Activated T-helper 2 cell treated with anti-CD3 and anti-CD28 coated beads, Interferon-gamma antibody, Interleukin-2, Interleukin-4, amounts not matched to agents 10 μg/mL and 5 μg/mL and 100 μg/mL, durations not matched to agents 14 hours and 24 hours and 36 hours (primary cell): ENCODE measurements around the gene PTPRU. TPM values are rescaled to one million over a fixed set of nuclear protein-coding genes. Genes with fewer than 3 reads are reported as not detected.

Source experiments
- DNase-seq: peaks from one replicate; pipeline ENCODE4 v3.0.0; 2021; ENCODE audit warnings: low spot score
- H3K27ac Mint-ChIP-seq: one replicate; pipeline ENCODE4 v1.8.0; 2021; ENCODE audit warnings: mixed read lengths
- H3K27me3 Mint-ChIP-seq: one replicate; pipeline ENCODE4 v1.8.0; 2021; ENCODE audit warnings: low read depth, mixed read lengths
- H3K36me3 Mint-ChIP-seq: one replicate; pipeline ENCODE4 v1.8.0; 2021; ENCODE audit warnings: low read depth, mixed read lengths
- H3K4me1 Mint-ChIP-seq: one replicate; pipeline ENCODE4 v1.8.0; 2021; ENCODE audit warnings: low read depth, mixed read lengths
- H3K4me3 Mint-ChIP-seq: one replicate; pipeline ENCODE4 v1.8.0; 2021; ENCODE audit warnings: low read depth, mild to moderate bottlenecking, moderate library complexity, mixed read lengths
- H3K9me3 Mint-ChIP-seq: one replicate; pipeline ENCODE4 v1.8.0; 2021; ENCODE audit warnings: mixed read lengths
- intact Hi-C: fragments of 100-400 bp; cut with micrococcal nuclease; formaldehyde crosslinking; loops from one replicate; pipeline ENCODE4 v1.15.1; 2023
- total RNA-seq: library from RNA; stranded (reverse); gene quantifications from 2 replicates; pipeline ENCODE4 v1.2.3, GENCODE V29; 2022

The PTPRU gene
- total RNA-seq, 1 donor from 2014 or later: 0.30 TPM

DNA sequence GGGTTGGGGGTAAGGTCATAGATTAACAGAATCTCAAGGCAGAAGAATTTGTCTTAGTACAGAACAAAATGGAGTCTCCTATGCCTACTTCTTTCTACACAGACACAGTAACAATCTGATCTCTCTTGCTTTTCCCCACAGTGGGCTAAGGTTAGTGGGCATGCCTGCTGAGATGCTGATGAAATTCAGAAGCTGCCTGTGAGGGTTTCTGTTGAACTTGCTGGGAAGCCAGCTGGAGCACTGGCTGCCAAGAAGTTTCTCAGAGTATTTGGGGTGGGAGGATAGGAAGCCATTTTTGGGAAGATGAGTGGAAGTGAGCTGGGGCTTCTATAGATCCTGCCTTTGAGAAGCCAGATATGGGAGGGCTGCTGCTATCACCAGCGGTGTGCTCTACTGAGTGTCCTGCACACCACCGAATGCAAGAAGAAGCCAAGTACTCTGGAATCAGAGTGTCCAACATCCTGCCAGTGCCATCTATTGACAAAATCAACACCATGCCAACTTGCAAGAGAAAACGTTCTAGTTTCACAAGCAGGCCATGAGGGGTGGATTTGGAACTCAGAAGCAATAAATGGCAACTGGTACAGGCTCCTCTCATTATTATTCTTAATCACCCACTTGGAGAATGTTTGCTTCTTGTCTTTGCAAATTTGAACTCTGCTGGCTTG is 102.7 kb downstream of the PTPRU start:
- Mint-ChIP-seq H3K9me3 (no peaks in the 10 kb centered on the region), H3K36me3 (no peaks in the 10 kb centered on the region), H3K4me3 (no peak overlapping the region), H3K27me3 (peaks cover 16% of the 10 kb centered on the region), H3K4me1 (no peaks in the 10 kb centered on the region), H3K27ac (no peak overlapping the region)
- intact Hi-C loops: no loop called here
- no peak for DNase-seq

DNA sequence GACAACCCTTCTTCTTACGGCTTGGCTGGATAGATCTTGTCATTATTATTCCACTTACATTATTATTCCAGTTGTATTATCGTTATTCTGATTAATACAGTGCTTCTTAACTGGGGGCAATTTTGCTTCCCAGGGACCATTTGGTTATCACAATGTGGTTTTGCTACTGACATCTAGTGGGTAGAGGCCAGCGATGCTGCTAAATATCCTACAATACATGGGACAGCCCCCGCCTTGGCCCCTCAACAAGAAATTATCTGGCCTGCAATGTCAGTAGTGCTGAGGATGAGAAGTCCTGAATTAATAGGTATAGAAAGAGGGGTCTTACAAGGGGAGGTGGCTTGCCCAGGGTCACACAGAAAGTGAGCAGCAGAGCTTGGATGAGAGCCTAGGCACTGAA is 105.6 kb downstream of the PTPRU start:
- Mint-ChIP-seq H3K27me3 (peaks cover 16% of the 10 kb centered on the region), H3K4me3 (no peak overlapping the region), H3K36me3 (no peaks in the 10 kb centered on the region), H3K27ac (no peak overlapping the region), H3K9me3 (no peaks in the 10 kb centered on the region), H3K4me1 (no peaks in the 10 kb centered on the region)
- no peak for DNase-seq
- intact Hi-C loops: no loop called here

DNA sequence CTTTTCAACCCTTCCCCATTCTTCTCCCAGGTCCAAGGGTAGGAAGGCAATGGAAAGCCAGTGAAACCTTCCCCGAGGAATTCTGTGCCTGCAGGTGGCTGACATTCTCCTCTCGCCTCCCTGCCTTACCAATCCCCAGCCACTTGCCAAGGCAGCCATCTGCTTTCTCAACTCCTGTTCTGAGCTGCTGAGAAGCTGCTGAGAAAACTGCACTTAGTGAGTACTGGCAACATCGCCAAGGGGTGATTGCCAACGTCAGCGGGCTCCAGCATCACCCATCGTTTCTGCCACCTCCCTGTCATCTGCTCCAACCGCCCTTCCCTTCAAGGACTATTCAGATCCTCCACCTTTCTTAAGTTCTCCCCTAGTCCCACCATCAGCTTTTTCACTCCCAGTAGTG is 106.0 kb downstream of the PTPRU start:
- Mint-ChIP-seq H3K4me1 (no peaks in the 10 kb centered on the region), H3K4me3 (no peak overlapping the region), H3K9me3 (no peaks in the 10 kb centered on the region), H3K36me3 (no peaks in the 10 kb centered on the region), H3K27ac (no peak overlapping the region), H3K27me3 (peaks cover 16% of the 10 kb centered on the region)
- DNase-seq: no peak
- intact Hi-C loops: no loop called here

DNA sequence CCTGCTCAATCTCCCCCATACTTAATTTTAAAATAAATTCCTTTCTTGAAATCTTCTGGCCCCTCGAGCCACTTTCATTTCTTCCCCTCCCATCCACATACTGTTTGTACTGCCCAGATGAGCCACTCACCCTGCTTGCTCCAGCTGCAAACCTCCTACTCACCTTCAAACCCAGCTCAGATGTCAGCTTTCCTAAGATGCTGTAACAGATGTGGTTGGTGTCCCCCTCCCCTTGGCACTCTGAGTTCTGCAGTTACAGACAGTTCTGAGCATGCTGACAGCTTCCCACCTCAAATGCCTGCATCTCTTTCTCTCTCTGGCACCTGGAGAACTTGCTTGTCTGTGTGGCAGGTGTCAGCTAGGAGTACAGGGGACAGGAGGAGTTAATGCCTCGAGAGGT is 106.7 kb downstream of the PTPRU start:
- H3K9me3 Mint-ChIP-seq: no peaks in the 10 kb centered on the region
- DNase-seq: no peak
- no peaks in the 10 kb centered on the region for H3K36me3 Mint-ChIP-seq
- peaks cover 16% of the 10 kb centered on the region for H3K27me3 Mint-ChIP-seq
- no peaks in the 10 kb centered on the region for H3K4me1 Mint-ChIP-seq
- no peak overlapping the region for H3K27ac Mint-ChIP-seq
- intact Hi-C loops: no loop called here
- H3K4me3 Mint-ChIP-seq: no peak overlapping the region

DNA sequence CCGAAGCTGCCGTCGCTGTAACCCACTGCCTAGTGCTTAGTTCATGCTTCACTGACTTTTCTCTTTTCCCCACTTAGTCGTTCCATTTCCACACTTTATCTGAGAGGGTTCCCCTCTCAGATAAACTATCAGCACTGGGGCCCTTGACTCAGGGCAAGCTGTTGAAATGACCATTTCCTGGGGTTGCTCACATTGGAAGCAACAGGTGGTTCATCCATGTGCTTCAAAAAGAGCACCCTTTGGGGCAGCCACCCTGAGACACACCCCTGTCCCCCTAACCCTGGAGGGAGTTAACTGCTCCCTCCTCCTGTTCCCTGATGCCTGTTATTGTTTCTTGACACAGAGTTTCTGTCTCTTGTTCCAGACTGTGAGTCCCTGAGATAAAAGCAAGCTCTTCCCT is 107.2 kb downstream of the PTPRU start:
- Mint-ChIP-seq H3K27ac (no peak overlapping the region), H3K36me3 (no peaks in the 10 kb centered on the region), H3K4me1 (no peaks in the 10 kb centered on the region), H3K4me3 (no peak overlapping the region), H3K27me3 (peaks cover 16% of the 10 kb centered on the region), H3K9me3 (no peaks in the 10 kb centered on the region)
- intact Hi-C loops: no loop called here
- no peak for DNase-seq

DNA sequence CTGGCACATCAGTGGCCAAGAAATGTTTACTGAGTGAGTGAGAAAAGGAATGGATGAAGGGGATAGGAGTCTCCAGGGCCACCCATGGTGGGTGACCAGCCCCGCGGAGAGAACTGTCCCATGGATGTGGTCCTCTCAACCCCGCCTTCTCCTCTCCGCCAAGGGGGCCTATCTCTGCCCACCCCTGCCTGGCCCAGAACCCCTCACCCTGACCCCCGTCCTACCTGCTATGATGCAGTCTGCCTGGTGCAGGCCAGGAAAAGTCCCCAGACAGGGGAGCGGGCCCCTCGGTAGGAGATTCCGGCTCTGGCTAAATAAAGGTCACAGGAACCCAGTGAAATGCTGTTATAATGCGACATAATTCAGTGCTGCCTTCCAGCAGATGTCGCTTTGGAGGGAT is 107.6 kb downstream of the PTPRU start:
- H3K27ac Mint-ChIP-seq: no peak overlapping the region
- no peak overlapping the region for H3K4me3 Mint-ChIP-seq
- H3K27me3 Mint-ChIP-seq: peaks cover 16% of the 10 kb centered on the region
- no peaks in the 10 kb centered on the region for H3K36me3 Mint-ChIP-seq
- no peaks in the 10 kb centered on the region for H3K4me1 Mint-ChIP-seq
- no peak for DNase-seq
- H3K9me3 Mint-ChIP-seq: no peaks in the 10 kb centered on the region
- intact Hi-C loops: no loop called here

DNA sequence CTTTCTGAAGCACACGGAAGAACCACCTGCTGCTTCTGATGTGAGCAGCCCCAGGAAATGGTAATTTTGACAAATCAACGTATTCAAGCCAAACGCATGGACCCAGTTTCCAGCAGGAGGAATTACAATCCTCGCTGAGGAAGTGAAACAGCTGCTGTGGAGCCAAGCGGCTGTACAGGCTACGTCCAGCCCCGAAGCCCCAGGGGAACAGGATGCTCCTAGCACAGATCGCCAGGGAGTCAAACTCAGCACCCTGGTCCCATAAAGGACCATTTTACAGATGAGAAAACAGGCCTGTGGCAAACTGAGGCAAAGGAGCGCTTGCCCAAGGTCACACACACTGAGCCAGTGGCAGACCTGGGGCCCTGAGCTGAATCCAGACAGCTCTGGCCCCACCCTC is 108.0 kb downstream of the PTPRU start:
- H3K4me3 Mint-ChIP-seq: no peak overlapping the region
- H3K36me3 Mint-ChIP-seq: no peaks in the 10 kb centered on the region
- no peaks in the 10 kb centered on the region for H3K9me3 Mint-ChIP-seq
- intact Hi-C loops: no loop called here
- peaks cover 16% of the 10 kb centered on the region for H3K27me3 Mint-ChIP-seq
- DNase-seq: no peak
- H3K27ac Mint-ChIP-seq: no peak overlapping the region
- H3K4me1 Mint-ChIP-seq: no peaks in the 10 kb centered on the region

DNA sequence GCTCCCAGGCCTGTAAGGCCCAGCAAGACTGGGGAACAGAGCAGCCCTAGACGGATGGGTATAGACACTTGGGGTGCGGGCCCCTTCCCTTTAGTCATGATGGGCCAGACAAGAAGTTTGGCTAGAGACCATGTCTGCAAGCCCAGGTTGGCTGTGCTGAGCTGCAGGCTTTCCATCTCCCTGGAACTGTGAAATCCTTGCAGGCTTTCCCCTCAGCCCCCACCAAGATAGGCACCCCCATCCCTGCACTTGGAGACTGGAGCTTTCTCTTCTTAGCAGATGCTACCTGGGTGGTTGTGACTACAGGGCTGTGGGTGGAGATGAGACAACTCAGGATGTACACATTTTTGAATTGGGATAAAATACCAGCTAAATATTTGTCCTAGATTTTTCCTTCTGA is 110.3 kb downstream of the PTPRU start:
- no peaks in the 10 kb centered on the region for H3K9me3 Mint-ChIP-seq
- no peak overlapping the region for H3K4me3 Mint-ChIP-seq
- intact Hi-C loops: no loop called here
- H3K27ac Mint-ChIP-seq: no peak overlapping the region
- peaks cover 16% of the 10 kb centered on the region for H3K27me3 Mint-ChIP-seq
- DNase-seq: no peak
- no peaks in the 10 kb centered on the region for H3K36me3 Mint-ChIP-seq
- H3K4me1 Mint-ChIP-seq: no peaks in the 10 kb centered on the region

DNA sequence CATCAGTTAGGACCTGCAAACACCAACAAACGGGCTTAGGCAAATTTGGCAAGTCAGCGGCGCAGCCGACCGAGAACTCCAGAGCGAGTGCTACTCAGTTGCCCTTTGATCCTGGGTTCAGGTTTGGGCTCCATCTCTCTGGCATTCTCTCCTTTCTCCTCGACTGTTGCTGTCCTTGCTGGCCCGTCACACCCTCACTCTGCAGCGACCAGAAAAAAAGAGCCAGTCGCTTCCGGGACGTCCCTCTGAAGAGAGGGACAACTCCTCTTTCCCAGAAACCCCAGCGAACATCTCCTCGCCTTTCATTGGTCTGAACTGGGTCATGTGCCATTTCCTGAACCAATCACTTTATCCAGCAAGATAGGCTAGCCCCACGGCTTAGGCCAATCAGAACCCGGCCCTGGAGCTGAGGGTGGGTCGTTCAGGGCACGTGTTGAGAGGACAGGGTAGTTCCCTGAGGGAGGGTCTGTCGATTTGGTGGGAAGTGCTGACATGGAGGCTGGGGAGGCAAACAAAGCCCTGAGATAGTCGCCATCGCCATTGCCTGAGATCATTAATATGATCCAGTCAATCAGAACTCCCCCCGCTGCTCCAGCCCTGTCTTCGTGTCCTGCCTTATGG is 113.7 kb downstream of the PTPRU start:
- Mint-ChIP-seq H3K27me3 (peaks cover 6% of the 10 kb centered on the region), H3K4me3 (no peak overlapping the region), H3K9me3 (no peaks in the 10 kb centered on the region), H3K27ac (no peak overlapping the region), H3K36me3 (no peaks in the 10 kb centered on the region), H3K4me1 (no peaks in the 10 kb centered on the region)
- intact Hi-C loops: no loop called here
- no peak for DNase-seq

DNA sequence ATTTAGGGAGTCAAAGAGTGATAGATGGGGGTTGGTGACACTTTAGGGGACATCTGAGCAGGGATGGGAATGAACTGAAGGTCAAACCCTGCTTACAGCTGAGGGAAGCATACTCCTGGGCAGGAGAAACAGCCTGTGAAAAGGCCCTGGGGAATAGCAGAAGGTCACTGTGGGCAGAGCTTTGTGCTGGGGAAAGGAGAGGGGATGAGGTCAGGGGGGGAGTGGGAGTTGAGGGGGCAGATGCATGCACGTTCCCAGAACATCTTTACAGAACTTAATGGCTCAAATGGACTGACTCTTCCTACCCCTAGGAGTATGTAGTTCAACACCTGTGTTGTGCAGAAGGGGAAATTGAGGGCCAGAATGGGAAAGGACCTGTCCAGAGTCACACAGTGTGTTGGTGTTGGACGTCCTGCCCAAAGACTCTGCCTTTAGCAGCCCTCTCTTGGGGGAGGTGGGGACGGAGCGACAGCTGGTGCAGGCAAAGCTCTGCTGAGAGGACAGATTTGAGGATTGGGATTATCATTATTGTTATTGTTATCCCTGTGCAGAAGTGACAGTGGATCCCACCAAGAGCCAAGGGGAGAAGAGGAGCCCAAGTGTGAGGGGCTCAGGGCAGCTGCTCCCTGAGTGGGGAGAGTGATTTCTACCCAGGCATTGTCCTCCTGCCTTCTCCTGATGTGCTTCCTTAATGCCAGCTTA is 116.5 kb downstream of the PTPRU start:
- no peak overlapping the region for H3K4me3 Mint-ChIP-seq
- no peaks in the 10 kb centered on the region for H3K9me3 Mint-ChIP-seq
- H3K36me3 Mint-ChIP-seq: no peaks in the 10 kb centered on the region
- intact Hi-C loops: no loop called here
- H3K27me3 Mint-ChIP-seq: no peaks in the 10 kb centered on the region
- no peak overlapping the region for H3K27ac Mint-ChIP-seq
- no peak for DNase-seq
- no peaks in the 10 kb centered on the region for H3K4me1 Mint-ChIP-seq

DNA sequence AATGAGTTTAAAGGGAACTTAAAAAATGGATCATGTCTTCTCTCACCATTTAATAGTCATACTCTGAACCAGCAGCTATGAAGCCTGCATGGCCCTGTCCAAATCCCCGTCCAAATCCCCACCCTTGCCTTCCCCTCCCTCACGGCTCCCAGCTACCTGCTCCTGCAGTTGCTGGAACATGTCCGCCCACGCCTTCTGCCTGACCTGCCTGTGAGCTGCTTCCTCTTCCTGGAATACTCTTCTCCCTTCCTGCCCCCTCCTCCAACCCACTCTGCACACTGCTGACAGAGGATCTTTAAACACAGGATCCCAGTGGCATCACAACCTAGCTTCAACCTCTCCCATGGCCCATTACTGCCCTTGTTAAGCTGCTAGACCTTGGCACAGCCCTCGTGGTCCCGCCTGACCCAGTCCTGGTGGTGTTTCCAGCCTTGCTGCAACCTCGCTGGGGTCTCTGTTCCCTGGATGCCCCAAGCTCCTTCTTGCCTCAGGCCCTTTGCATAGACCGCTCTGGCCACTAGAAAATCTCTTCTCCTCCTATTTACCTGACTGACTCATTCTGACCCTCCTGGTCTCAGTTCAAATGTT is 118.3 kb downstream of the PTPRU start:
- DNase-seq: no peak
- Mint-ChIP-seq H3K4me3 (no peak overlapping the region), H3K27ac (no peak overlapping the region), H3K9me3 (no peaks in the 10 kb centered on the region), H3K27me3 (no peaks in the 10 kb centered on the region), H3K4me1 (no peaks in the 10 kb centered on the region), H3K36me3 (no peaks in the 10 kb centered on the region)
- intact Hi-C loops: no loop called here

DNA sequence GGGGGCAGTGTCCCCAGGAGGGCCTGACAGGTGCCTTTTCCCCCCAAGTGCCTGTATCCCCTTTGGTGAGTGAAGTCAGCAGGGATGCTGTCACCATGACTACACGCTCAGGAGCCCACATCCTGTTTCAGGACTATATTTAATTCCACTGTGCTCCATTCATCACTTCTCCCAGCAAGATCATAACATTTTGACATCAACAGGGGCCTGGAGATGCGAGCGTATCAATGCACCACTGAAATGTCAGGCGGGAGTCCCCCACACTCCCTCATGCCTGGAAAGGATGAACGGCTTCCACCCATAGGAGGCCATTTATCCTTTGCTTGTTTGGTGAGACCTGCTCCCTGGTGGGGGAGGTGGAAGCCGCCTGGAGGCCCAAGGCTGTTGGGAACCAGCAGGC is 119.1 kb downstream of the PTPRU start:
- H3K4me3 Mint-ChIP-seq: no peak overlapping the region
- no peaks in the 10 kb centered on the region for H3K36me3 Mint-ChIP-seq
- H3K9me3 Mint-ChIP-seq: no peaks in the 10 kb centered on the region
- no peak overlapping the region for H3K27ac Mint-ChIP-seq
- DNase-seq: no peak
- peaks cover 3% of the 10 kb centered on the region for H3K27me3 Mint-ChIP-seq
- no peaks in the 10 kb centered on the region for H3K4me1 Mint-ChIP-seq
- intact Hi-C loops: no loop called here

DNA sequence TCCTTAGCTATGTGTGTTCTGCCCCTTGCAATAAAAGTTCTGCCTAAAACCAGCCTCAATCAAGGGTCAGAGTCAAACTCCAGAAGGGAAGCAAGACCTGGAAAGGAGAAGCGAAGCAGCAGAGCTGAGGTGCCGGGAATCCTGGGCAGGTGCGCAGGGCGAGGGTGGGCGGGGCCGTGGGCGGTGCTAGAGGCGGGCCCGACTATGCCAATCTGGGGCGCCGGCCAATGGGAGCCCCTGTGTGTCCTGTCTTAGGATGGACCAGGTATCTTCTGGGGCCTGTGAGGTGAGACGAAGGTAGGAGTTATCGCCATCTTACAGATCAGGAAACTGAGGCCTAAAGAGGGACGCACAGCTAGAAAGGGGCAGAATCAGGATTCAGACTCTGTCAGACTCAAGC is 120.3 kb downstream of the PTPRU start:
- Mint-ChIP-seq H3K4me1 (no peaks in the 10 kb centered on the region), H3K9me3 (no peaks in the 10 kb centered on the region), H3K27me3 (peaks cover 3% of the 10 kb centered on the region), H3K36me3 (no peaks in the 10 kb centered on the region), H3K27ac (no peak overlapping the region), H3K4me3 (no peak overlapping the region)
- no peak for DNase-seq
- intact Hi-C loops: no loop called here
